ENCODE data around the gene TMEM220.

TMEM220 gene

GRCh38 chr17:10767232-10767631 is 37.4 kb upstream of the TMEM220 start:
- no peak for DNase-seq (ENCODE audit: low read depth)
- TF ChIP-seq CTCF (IDR thresholded peaks at IDR 0.05; ENCODE audit: insufficient read depth, low read depth, low read length, missing control alignments) = no peak
- H3K4me3 ChIP-seq (ENCODE audit: low read depth, low read length) = no peak overlapping the region

GRCh38 chr17:10762037-10762436 is 32.2 kb upstream of the TMEM220 start:
- no peak for TF ChIP-seq CTCF (IDR thresholded peaks at IDR 0.05; ENCODE audit: insufficient read depth, low read depth, low read length, missing control alignments)
- H3K4me3 ChIP-seq (ENCODE audit: low read depth, low read length) = no peak overlapping the region
- DNase-seq (ENCODE audit: low read depth) = no peak

- no peak for TF ChIP-seq CTCF (IDR thresholded peaks at IDR 0.05; ENCODE audit: insufficient read depth, low read depth, low read length, missing control alignments)
- no peak for DNase-seq (ENCODE audit: low read depth)
- H3K4me3 ChIP-seq (ENCODE audit: low read depth, low read length) = no peak overlapping the region
Observed at GRCh38 chr17:10761281-10761680, 31.5 kb upstream of the TMEM220 start.

GRCh38 chr17:10758062-10758461 is 28.2 kb upstream of the TMEM220 start:
- peak; percentile 12 for DNase-seq (ENCODE audit: low read depth)
- no peak for TF ChIP-seq CTCF (IDR thresholded peaks at IDR 0.05; ENCODE audit: insufficient read depth, low read depth, low read length, missing control alignments)
- no peak overlapping the region for H3K4me3 ChIP-seq (ENCODE audit: low read depth, low read length)

- H3K4me3 ChIP-seq (ENCODE audit: low read depth, low read length) = no peak overlapping the region
- TF ChIP-seq CTCF (IDR thresholded peaks at IDR 0.05; ENCODE audit: insufficient read depth, low read depth, low read length, missing control alignments) = no peak
- DNase-seq (ENCODE audit: low read depth) = no peak
Observed at GRCh38 chr17:10757647-10758046, 27.8 kb upstream of the TMEM220 start.

- no peak for DNase-seq (ENCODE audit: low read depth)
- TF ChIP-seq CTCF (IDR thresholded peaks at IDR 0.05; ENCODE audit: insufficient read depth, low read depth, low read length, missing control alignments) = no peak
- no peak overlapping the region for H3K4me3 ChIP-seq (ENCODE audit: low read depth, low read length)
Observed at GRCh38 chr17:10757067-10757466, 27.2 kb upstream of the TMEM220 start.

GRCh38 chr17:10756619-10757018 is 26.8 kb upstream of the TMEM220 start:
- no peak for TF ChIP-seq CTCF (IDR thresholded peaks at IDR 0.05; ENCODE audit: insufficient read depth, low read depth, low read length, missing control alignments)
- no peak overlapping the region for H3K4me3 ChIP-seq (ENCODE audit: low read depth, low read length)
- DNase-seq (ENCODE audit: low read depth) = no peak

All from GM12865 (cell line).